HepG2 (cell line): Measurements from ENCODE around the gene FUT1. TPM values are rescaled to one million over a fixed set of nuclear protein-coding genes. Genes with fewer than 3 reads are reported as not detected.

Source experiments
- ELF3 ChIP-seq: IDR thresholded peaks from 2 replicates; pipeline ENCODE4 v1.6.1; 2016; ENCODE audit warnings: missing genetic modification reagents, missing compliant biosample characterization
- KAT2B ChIP-seq: fragments of 150-350 bp; IDR thresholded peaks from 2 replicates; pipeline ENCODE4 v1.6.1; 2014; ENCODE audit warnings: low read depth, low read length, borderline replicate concordance
- MAFG ChIP-seq: sonication (generic); formaldehyde crosslinking; IDR thresholded peaks from 2 replicates; pipeline ENCODE4 v1.5.1; 2020; ENCODE audit warnings: mild to moderate bottlenecking, missing genetic modification reagents
- SCMH1 ChIP-seq: sonication (generic); formaldehyde crosslinking; IDR thresholded peaks from 2 replicates; pipeline ENCODE4 v1.9.0; 2021; ENCODE audit warnings: missing genetic modification reagents, mild to moderate bottlenecking, borderline replicate concordance
- SETDB1 ChIP-seq: sonication (generic); formaldehyde crosslinking; IDR thresholded peaks from 2 replicates; pipeline ENCODE4 v1.5.1; 2020; ENCODE audit warnings: missing genetic modification reagents, mild to moderate bottlenecking, borderline replicate concordance
- ZC3H13 ChIP-seq: sonication (generic); formaldehyde crosslinking; IDR thresholded peaks from 2 replicates; pipeline ENCODE4 v1.8.1; 2023; ENCODE audit warnings: mild to moderate bottlenecking, missing genetic modification reagents, moderate library complexity
- ZNF136 ChIP-seq: sonication (generic); formaldehyde crosslinking; IDR thresholded peaks from 2 replicates; pipeline ENCODE4 v1.8.1; 2022; ENCODE audit warnings: low read depth, mild to moderate bottlenecking, moderate library complexity, missing genetic modification reagents
- ZNF138 ChIP-seq: sonication (generic); formaldehyde crosslinking; IDR thresholded peaks from 2 replicates; pipeline ENCODE4 v1.5.0; 2020; ENCODE audit warnings: mild to moderate bottlenecking, low read depth, missing genetic modification reagents
- ZNF256 ChIP-seq: sonication (generic); formaldehyde crosslinking; conservative IDR thresholded peaks from 2 replicates; pipeline ENCODE4 v1.4.0; 2020; ENCODE audit warnings: missing genetic modification reagents
- ZNF317 ChIP-seq: sonication (generic); formaldehyde crosslinking; IDR thresholded peaks from 2 replicates; pipeline ENCODE4 v1.5.0; 2020; ENCODE audit warnings: mild to moderate bottlenecking, missing genetic modification reagents
- ZNF335 ChIP-seq: sonication (generic); formaldehyde crosslinking; IDR thresholded peaks from 2 replicates; pipeline ENCODE4 v1.4.0; 2020; ENCODE audit warnings: missing genetic modification reagents
- ZNF564 ChIP-seq: sonication (generic); formaldehyde crosslinking; IDR thresholded peaks from 2 replicates; pipeline ENCODE4 v1.8.1; 2023; ENCODE audit warnings: mild to moderate bottlenecking, missing genetic modification reagents
- ZNF672 ChIP-seq: sonication (generic); formaldehyde crosslinking; IDR thresholded peaks from 2 replicates; pipeline ENCODE4 v1.8.1; 2022; ENCODE audit warnings: missing genetic modification reagents
- ZNF75D ChIP-seq: sonication (generic); formaldehyde crosslinking; IDR thresholded peaks from 2 replicates; pipeline ENCODE4 v1.8.1; 2023; ENCODE audit warnings: missing genetic modification reagents, mild to moderate bottlenecking, borderline replicate concordance
- polyA plus RNA-seq, 8 experiments: library from polyadenylated mRNA; depleted of rRNA in 3 of 8; stranded (reverse) in 7 of 8; unstranded in 1 of 8; fragments of >200 nt; fragmentation: Illumina TruSeq in 4 of 8; extraction: Trizol in 4 of 8; gene quantifications; 2 replicates each; pipeline versions ENCODE4 v1.2.1 to v1.2.3, GENCODE V29; 2011 to 2016; ENCODE audit warnings: low read depth in 4 of 8, missing spikeins in 1 of 8, mixed read lengths in 1 of 8; ENCODE audit not compliant: insufficient read depth in 1 of 8
- total RNA-seq, 5 experiments: library from RNA; depleted of rRNA; stranded (reverse); fragments of >200 nt; fragmentation: Illumina TruSeq; extraction: Trizol; gene quantifications; 2 replicates each; pipeline ENCODE4 v1.2.3, GENCODE V29; 2016; ENCODE audit warnings: low read depth in 1 of 5
- TF ChIP-seq, protein P1 (sequence below): sonication (generic); formaldehyde crosslinking; IDR thresholded peaks from 2 replicates; pipeline ENCODE4 v1.9.0; 2021; ENCODE audit warnings: missing genetic modification reagents, borderline replicate concordance
- TF ChIP-seq, protein P2 (sequence below): sonication (generic); formaldehyde crosslinking; IDR thresholded peaks from 2 replicates; pipeline ENCODE4 v1.9.0; 2021; ENCODE audit warnings: mild to moderate bottlenecking, missing genetic modification reagents
- TF ChIP-seq, protein P3 (sequence below): sonication (generic); formaldehyde crosslinking; conservative IDR thresholded peaks from 2 replicates; pipeline ENCODE4 v1.8.0; 2022; ENCODE audit warnings: mild to moderate bottlenecking, moderate library complexity, missing genetic modification reagents
- TF ChIP-seq, protein P4 (sequence below): sonication (generic); formaldehyde crosslinking; IDR thresholded peaks from 2 replicates; pipeline ENCODE4 v1.5.1; 2020; ENCODE audit warnings: missing genetic modification reagents, mild to moderate bottlenecking, borderline replicate concordance

FUT1 gene
- total and polyA plus RNA-seq, 2 of the 13 experiments (the other 11 are each of a cell fraction or from before 2014, with no cell fraction given) = 0.07 to 1.1 TPM

DNA sequence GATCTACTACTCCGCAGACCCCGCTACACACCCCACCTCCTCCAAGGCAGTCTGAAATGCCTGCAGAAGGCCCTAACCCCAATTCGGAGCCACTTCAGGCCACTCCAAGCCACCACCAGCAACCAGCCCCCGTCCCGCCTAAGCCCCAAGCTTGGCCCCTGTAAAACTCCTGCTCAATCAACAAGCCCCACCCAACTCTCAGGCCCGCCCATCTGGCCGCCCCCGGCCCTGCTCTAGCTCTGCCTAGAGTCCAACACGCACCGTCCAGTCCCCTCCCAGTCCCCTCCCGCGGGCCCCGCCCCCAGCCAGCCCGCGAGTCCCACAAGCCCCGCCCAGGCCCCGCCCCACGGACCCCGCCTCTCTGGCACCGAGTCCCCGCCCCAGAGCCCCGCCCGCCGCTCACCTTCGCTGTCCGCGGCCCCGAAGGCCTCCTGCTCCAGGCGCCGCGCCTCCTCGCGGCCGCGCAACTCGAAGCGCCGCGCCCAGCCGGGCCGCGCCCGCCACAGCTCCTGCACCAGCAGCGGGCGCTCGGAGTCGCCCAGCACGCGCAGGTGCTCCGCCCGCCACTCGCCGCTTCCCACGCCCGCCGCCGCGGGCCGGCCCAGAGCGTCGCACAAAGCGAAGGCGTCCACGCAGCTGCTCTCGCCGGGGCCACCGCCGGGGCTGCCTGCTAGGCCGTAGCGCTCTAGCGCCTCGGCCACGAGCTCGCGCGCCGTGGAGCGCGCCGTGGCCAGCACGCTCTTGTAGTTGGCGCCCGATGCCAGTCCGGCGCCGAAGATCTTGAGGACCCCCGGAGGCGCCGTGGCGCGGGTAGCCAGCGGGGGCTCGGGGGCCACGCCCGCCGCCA lies 13.7 kb downstream of the FUT1 start (continued):
- TF ChIP-seq SCMH1 (CRISPR knock-in tag) (no peak), ZC3H13 (CRISPR knock-in tag) (0 out of 2 replicates have a peak, but pooled peaks have one; percentile 27), ZNF136 (CRISPR knock-in tag) (no peak), ZNF672 (peak; percentile 71), ELF3 (CRISPR knock-in tag) (peak; percentile 36; the same call in 1 of the 2 replicates), ZNF564 (CRISPR knock-in tag) (peak; percentile 85; the same call in 1 of the 2 replicates), MAFG (CRISPR knock-in tag) (no peak), SETDB1 (CRISPR knock-in tag) (no peak), ZNF335 (CRISPR knock-in tag) (no peak), KAT2B (no peak), ZNF75D (no peak), ZNF256 (CRISPR knock-in tag) (no peak), ZNF317 (CRISPR knock-in tag) (no peak), ZNF138 (CRISPR knock-in tag) (no peak)
- TF ChIP-seq, protein P1, sequence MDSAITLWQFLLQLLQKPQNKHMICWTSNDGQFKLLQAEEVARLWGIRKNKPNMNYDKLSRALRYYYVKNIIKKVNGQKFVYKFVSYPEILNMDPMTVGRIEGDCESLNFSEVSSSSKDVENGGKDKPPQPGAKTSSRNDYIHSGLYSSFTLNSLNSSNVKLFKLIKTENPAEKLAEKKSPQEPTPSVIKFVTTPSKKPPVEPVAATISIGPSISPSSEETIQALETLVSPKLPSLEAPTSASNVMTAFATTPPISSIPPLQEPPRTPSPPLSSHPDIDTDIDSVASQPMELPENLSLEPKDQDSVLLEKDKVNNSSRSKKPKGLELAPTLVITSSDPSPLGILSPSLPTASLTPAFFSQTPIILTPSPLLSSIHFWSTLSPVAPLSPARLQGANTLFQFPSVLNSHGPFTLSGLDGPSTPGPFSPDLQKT (CRISPR knock-in tag) = no peak
- TF ChIP-seq, protein P2, sequence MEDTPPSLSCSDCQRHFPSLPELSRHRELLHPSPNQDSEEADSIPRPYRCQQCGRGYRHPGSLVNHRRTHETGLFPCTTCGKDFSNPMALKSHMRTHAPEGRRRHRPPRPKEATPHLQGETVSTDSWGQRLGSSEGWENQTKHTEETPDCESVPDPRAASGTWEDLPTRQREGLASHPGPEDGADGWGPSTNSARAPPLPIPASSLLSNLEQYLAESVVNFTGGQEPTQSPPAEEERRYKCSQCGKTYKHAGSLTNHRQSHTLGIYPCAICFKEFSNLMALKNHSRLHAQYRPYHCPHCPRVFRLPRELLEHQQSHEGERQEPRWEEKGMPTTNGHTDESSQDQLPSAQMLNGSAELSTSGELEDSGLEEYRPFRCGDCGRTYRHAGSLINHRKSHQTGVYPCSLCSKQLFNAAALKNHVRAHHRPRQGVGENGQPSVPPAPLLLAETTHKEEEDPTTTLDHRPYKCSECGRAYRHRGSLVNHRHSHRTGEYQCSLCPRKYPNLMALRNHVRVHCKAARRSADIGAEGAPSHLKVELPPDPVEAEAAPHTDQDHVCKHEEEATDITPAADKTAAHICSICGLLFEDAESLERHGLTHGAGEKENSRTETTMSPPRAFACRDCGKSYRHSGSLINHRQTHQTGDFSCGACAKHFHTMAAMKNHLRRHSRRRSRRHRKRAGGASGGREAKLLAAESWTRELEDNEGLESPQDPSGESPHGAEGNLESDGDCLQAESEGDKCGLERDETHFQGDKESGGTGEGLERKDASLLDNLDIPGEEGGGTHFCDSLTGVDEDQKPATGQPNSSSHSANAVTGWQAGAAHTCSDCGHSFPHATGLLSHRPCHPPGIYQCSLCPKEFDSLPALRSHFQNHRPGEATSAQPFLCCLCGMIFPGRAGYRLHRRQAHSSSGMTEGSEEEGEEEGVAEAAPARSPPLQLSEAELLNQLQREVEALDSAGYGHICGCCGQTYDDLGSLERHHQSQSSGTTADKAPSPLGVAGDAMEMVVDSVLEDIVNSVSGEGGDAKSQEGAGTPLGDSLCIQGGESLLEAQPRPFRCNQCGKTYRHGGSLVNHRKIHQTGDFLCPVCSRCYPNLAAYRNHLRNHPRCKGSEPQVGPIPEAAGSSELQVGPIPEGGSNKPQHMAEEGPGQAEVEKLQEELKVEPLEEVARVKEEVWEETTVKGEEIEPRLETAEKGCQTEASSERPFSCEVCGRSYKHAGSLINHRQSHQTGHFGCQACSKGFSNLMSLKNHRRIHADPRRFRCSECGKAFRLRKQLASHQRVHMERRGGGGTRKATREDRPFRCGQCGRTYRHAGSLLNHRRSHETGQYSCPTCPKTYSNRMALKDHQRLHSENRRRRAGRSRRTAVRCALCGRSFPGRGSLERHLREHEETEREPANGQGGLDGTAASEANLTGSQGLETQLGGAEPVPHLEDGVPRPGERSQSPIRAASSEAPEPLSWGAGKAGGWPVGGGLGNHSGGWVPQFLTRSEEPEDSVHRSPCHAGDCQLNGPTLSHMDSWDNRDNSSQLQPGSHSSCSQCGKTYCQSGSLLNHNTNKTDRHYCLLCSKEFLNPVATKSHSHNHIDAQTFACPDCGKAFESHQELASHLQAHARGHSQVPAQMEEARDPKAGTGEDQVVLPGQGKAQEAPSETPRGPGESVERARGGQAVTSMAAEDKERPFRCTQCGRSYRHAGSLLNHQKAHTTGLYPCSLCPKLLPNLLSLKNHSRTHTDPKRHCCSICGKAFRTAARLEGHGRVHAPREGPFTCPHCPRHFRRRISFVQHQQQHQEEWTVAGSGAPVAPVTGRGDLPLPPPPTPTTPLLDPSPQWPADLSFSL (CRISPR knock-in tag) = no peak
- TF ChIP-seq, protein P3, sequence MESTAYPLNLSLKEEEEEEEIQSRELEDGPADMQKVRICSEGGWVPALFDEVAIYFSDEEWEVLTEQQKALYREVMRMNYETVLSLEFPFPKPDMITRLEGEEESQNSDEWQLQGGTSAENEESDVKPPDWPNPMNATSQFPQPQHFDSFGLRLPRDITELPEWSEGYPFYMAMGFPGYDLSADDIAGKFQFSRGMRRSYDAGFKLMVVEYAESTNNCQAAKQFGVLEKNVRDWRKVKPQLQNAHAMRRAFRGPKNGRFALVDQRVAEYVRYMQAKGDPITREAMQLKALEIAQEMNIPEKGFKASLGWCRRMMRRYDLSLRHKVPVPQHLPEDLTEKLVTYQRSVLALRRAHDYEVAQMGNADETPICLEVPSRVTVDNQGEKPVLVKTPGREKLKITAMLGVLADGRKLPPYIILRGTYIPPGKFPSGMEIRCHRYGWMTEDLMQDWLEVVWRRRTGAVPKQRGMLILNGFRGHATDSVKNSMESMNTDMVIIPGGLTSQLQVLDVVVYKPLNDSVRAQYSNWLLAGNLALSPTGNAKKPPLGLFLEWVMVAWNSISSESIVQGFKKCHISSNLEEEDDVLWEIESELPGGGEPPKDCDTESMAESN (CRISPR knock-in tag) = peak; percentile 81
- TF ChIP-seq, protein P4, sequence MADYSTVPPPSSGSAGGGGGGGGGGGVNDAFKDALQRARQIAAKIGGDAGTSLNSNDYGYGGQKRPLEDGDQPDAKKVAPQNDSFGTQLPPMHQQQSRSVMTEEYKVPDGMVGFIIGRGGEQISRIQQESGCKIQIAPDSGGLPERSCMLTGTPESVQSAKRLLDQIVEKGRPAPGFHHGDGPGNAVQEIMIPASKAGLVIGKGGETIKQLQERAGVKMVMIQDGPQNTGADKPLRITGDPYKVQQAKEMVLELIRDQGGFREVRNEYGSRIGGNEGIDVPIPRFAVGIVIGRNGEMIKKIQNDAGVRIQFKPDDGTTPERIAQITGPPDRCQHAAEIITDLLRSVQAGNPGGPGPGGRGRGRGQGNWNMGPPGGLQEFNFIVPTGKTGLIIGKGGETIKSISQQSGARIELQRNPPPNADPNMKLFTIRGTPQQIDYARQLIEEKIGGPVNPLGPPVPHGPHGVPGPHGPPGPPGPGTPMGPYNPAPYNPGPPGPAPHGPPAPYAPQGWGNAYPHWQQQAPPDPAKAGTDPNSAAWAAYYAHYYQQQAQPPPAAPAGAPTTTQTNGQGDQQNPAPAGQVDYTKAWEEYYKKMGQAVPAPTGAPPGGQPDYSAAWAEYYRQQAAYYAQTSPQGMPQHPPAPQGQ (CRISPR knock-in tag) = no peak
